Keratinocyte (primary cell): ENCODE measurements around the gene MOG.

Experiments
- CTCF ChIP-seq, 3 experiments: IDR thresholded peaks in 1 of 3; conservative IDR thresholded peaks in 1 of 3; optimal IDR thresholded peaks in 1 of 3; 2 replicates in 2 of 3; 3 replicates in 1 of 3; pipeline versions ENCODE3 to v1.5.1; 2011; ENCODE audit warnings: low read length in 3 of 3, mild to moderate bottlenecking in 3 of 3, moderate library complexity in 2 of 3, control low read depth in 1 of 3, inconsistent platforms in 1 of 3; ENCODE audit not compliant: insufficient read depth in 2 of 3; ENCODE audit errors: extremely low read depth in 1 of 3
- EZH2 ChIP-seq: IDR thresholded peaks from one replicate; pipeline ENCODE4 v1.6.1; 2012; ENCODE audit warnings: inconsistent platforms, mild to moderate bottlenecking, low read length, moderate library complexity

GRCh38 chr6:29656798-29657197 lies at the start of gene MOG:
- TF ChIP-seq CTCF (optimal IDR thresholded peaks at IDR 0.05 in 1 of 3, IDR thresholded peaks at IDR 0.05 in 1 of 3, conservative IDR thresholded peaks at IDR 0.05 in 1 of 3; ENCODE audit: extremely low read depth in 1 of 3, insufficient read depth in 2 of 3, low read length in 3 of 3) (no peak), EZH2 (no peak)
